IMR-90 (cell line): Measurements from ENCODE around the gene PAK1IP1. TPM values are rescaled to one million over a fixed set of nuclear protein-coding genes. Genes with fewer than 3 reads are reported as not detected.

Experiments
- ATAC-seq: fragments of 200-7000 bp; cut with Tn5 transposase; 2 replicates; pipeline ENCODE4 v1.9.1; 2020; ENCODE audit warnings: low read depth, mild to moderate bottlenecking, moderate library complexity
- BruUV-seq: library from RNA; stranded (reverse); fragments of 400-500 nt; replicated peaks from 2 replicates; lab custom pipeline; 2021; lab: Mats Ljungman, UMichigan
- CTCF ChIA-PET: fragments of 300-600 bp; formaldehyde crosslinking; extraction: SDS; loops from one replicate; lab custom pipeline; 2021; ENCODE audit warnings: antibody characterized with exemption; lab: Yijun Ruan, JAX
- POLR2A ChIA-PET: fragments of 300-600 bp; sonication (Branson Sonifier 250); formaldehyde crosslinking; loops from one replicate; lab custom pipeline; 2022; ENCODE audit warnings: antibody characterized with exemption; ENCODE audit not compliant: unreplicated experiment; lab: Charles Lee
- DNase-seq: peaks from one replicate; pipeline ENCODE4 v3.0.0; 2013
- H2AFZ ChIP-seq: replicated peaks from 2 replicates; pipeline ENCODE3; 2013; ENCODE audit warnings: low read length, mild to moderate bottlenecking; ENCODE audit not compliant: poor library complexity
- H2AK5ac ChIP-seq: 2 replicates; pipeline ENCODE4 v1.6.1; 2013; ENCODE audit warnings: low read depth, low read length, inconsistent platforms
- H2AK9ac ChIP-seq: replicated peaks from 2 replicates; pipeline ENCODE3; 2013; ENCODE audit warnings: mild to moderate bottlenecking, low read depth, low read length, moderate library complexity; ENCODE audit not compliant: poor library complexity
- H2BK120ac ChIP-seq: 2 replicates; pipeline ENCODE4 v1.6.1; 2013; ENCODE audit warnings: low read depth, low read length, inconsistent platforms
- H2BK15ac ChIP-seq: 3 replicates; pipeline ENCODE4 v1.6.1; 2013; ENCODE audit warnings: low read depth, low read length, inconsistent platforms
- H2BK20ac ChIP-seq: 2 replicates; pipeline ENCODE4 v1.6.1; 2013; ENCODE audit warnings: low read depth, mild to moderate bottlenecking, inconsistent platforms, low read length, moderate library complexity
- H2BK5ac ChIP-seq: 2 replicates; pipeline ENCODE4 v1.6.1; 2013; ENCODE audit warnings: mild to moderate bottlenecking, low read depth, low read length, inconsistent platforms; ENCODE audit not compliant: poor library complexity, severe bottlenecking
- H3K14ac ChIP-seq: replicated peaks from 2 replicates; pipeline ENCODE4 v1.6.1; 2013; ENCODE audit warnings: low read depth, low read length, inconsistent platforms
- H3K18ac ChIP-seq: 2 replicates; pipeline ENCODE4 v1.6.1; 2013; ENCODE audit warnings: low read depth, low read length, control low read depth
- H3K23ac ChIP-seq: 2 replicates; pipeline ENCODE4 v1.6.1; 2013; ENCODE audit warnings: low read depth, low read length, inconsistent platforms
- H3K27ac ChIP-seq: 2 replicates; pipeline ENCODE4 v1.5.1; 2013; ENCODE audit warnings: mild to moderate bottlenecking, control low read depth, low read length; ENCODE audit not compliant: insufficient read depth
- H3K27me3 ChIP-seq: 2 replicates; pipeline ENCODE4 v1.6.1; 2013; ENCODE audit warnings: low read length; ENCODE audit not compliant: control insufficient read depth, insufficient read depth
- H3K36me3 ChIP-seq: 2 replicates; pipeline ENCODE4 v1.6.1; 2013; ENCODE audit warnings: low read length, mixed read lengths; ENCODE audit not compliant: control insufficient read depth, insufficient read depth
- H3K4ac ChIP-seq: 2 replicates; pipeline ENCODE4 v1.6.1; 2013; ENCODE audit warnings: low read depth, low read length, inconsistent platforms
- H3K4me1 ChIP-seq: 2 replicates; pipeline ENCODE4 v1.6.1; 2013; ENCODE audit warnings: low read length, mixed read lengths; ENCODE audit not compliant: control insufficient read depth, insufficient read depth
- H3K4me2 ChIP-seq: 2 replicates; pipeline ENCODE4 v1.6.1; 2013; ENCODE audit warnings: low read depth, mild to moderate bottlenecking, control low read depth, low read length, moderate library complexity
- H3K4me3 ChIP-seq: 2 replicates; pipeline ENCODE4 v1.5.1; 2013; ENCODE audit warnings: low read depth, mild to moderate bottlenecking, control low read depth, low read length, moderate library complexity; ENCODE audit not compliant: insufficient read depth
- H3K56ac ChIP-seq: 2 replicates; pipeline ENCODE4 v1.6.1; 2013; ENCODE audit warnings: low read length, inconsistent platforms; ENCODE audit not compliant: insufficient read depth; ENCODE audit errors: extremely low read depth
- H3K79me1 ChIP-seq, 2 experiments: 2 replicates each; pipeline ENCODE4 v1.6.1; 2013; ENCODE audit warnings: low read length in 2 of 2, inconsistent platforms in 1 of 2, low read depth in 1 of 2
- H3K9ac ChIP-seq: 2 replicates; pipeline ENCODE4 v1.6.1; 2013; ENCODE audit warnings: low read depth, low read length, control low read depth
- H3K9me1 ChIP-seq: 2 replicates; pipeline ENCODE4 v1.6.1; 2013; ENCODE audit warnings: low read length, inconsistent platforms; ENCODE audit not compliant: insufficient read depth
- H3K9me3 ChIP-seq: 2 replicates; pipeline ENCODE4 v1.6.1; 2013; ENCODE audit warnings: low read length; ENCODE audit not compliant: control insufficient read depth, insufficient read depth
- H4K20me1 ChIP-seq: 2 replicates; pipeline ENCODE4 v1.6.1; 2013; ENCODE audit warnings: low read length, inconsistent platforms; ENCODE audit not compliant: insufficient read depth
- H4K5ac ChIP-seq: 2 replicates; pipeline ENCODE4 v1.6.1; 2013; ENCODE audit warnings: mild to moderate bottlenecking, low read depth, low read length, control low read depth
- H4K8ac ChIP-seq, 2 experiments: 2 replicates each; pipeline ENCODE4 v1.6.1; 2013; ENCODE audit warnings: low read depth in 2 of 2, low read length in 2 of 2, control low read depth in 1 of 2, inconsistent platforms in 1 of 2
- H4K91ac ChIP-seq: 2 replicates; pipeline ENCODE4 v1.6.1; 2013; ENCODE audit warnings: low read depth, low read length, inconsistent platforms; ENCODE audit not compliant: insufficient read depth
- MXI1 ChIP-seq: IDR thresholded peaks from 2 replicates; pipeline ENCODE4 v1.6.1; 2012; ENCODE audit warnings: low read depth, mild to moderate bottlenecking, low read length, moderate library complexity, borderline replicate concordance
- RAD21 ChIP-seq: IDR thresholded peaks from 2 replicates; pipeline ENCODE4 v1.6.1; 2012; ENCODE audit warnings: low read length, improper control_type of control experiment
- RCOR1 ChIP-seq: IDR thresholded peaks from 2 replicates; pipeline ENCODE4 v1.6.1; 2012; ENCODE audit warnings: mild to moderate bottlenecking, low read length, improper control_type of control experiment; ENCODE audit not compliant: insufficient replicate concordance
- WGBS, 2 experiments: methylation state at CpG; one replicate each; pipeline versions ENCODE4 v1.1.5 to v1.1.7; 2013; ENCODE audit warnings: missing lambda C conversion rate in 2 of 2; ENCODE audit not compliant: insufficient read length in 1 of 2; ENCODE audit errors: extremely low coverage in 2 of 2; 5-methylcytosine and 5-hydroxymethylcytosine counted together
- dilution Hi-C: fragments of 300-500 bp; cut with HindIII; formaldehyde crosslinking; loops from one replicate; pipeline ENCODE4 v1.14.3; 2018; ENCODE audit warnings: low sequenced_read_pairs; ENCODE audit not compliant: unreplicated experiment
- in situ Hi-C: fragments of 300-500 bp; cut with MboI; formaldehyde crosslinking; loops from 3 replicates; pipeline ENCODE4 v1.14.3; 2019; ENCODE audit warnings: low sequenced_read_pairs, inconsistent platforms, mixed read lengths
- intact Hi-C: fragments of 100-400 bp; cut with micrococcal nuclease; formaldehyde crosslinking; loops from 2 replicates; pipeline ENCODE4 v1.10.0; 2022
- polyA plus RNA-seq, 3 experiments: library from polyadenylated mRNA; depleted of rRNA; stranded (reverse); fragments of >200 nt; gene quantifications; 2 replicates each; pipeline ENCODE4 v1.2.3, GENCODE V29; 2012; ENCODE audit warnings: low replicate concordance in 1 of 3
- total RNA-seq: library from RNA; depleted of rRNA; stranded (reverse); fragments of >200 nt; gene quantifications from 2 replicates; pipeline ENCODE4 v1.2.3, GENCODE V29; 2012

Gene PAK1IP1
- total and polyA plus RNA-seq, 2 of the 4 experiments (the other 2 are of a cell fraction): 16.9 to 22.9 TPM

DNA sequence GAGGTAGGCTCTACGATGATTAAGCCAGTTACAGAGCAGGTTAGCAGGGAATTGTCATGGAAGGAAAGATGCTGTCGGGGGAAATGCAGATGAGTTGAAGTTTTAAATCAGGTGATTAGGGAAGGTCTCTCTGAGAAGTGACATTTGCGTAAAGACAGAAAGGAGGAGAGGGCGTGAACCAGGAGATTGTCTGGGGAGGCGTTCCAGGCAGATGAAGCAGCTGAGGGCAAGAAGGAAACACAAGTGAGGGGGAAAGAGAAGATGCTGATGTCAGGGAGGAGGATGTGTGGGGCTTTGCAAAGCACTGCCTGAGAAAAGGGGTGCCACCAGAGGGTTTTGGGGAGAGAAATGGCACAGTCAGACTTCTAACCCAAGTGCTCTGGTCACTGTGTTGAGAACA lies 50.3 kb downstream of the PAK1IP1 start:
- CTCF ChIA-PET: interaction anchor here (1.3 kb wide), 1 partner anchor 8 kb away, joined by 4 read pairs; no protein-coding TSS in a partner anchor
- TF ChIP-seq MXI1 (no peak), RCOR1 (no peak), RAD21 (no peak)
- BruUV-seq: no TSS peak
- intact Hi-C loops (no loop called here), dilution Hi-C loops (no loop called here), in situ Hi-C loops (loop anchor here (25.0 kb wide), 1 partner anchor 1258 kb away; no protein-coding TSS in a partner anchor)
- peaks cover 3% of the 10 kb centered on the region for H3K4me1 ChIP-seq
- ATAC-seq: no peak
- no peak overlapping the region for H2BK20ac ChIP-seq
- H3K9me3 ChIP-seq: no peaks in the 10 kb centered on the region
- 87% methylated on average over 3 of the region's 5 CpGs; no CpG with 5 or more reads in 1 of the 2 experiments for WGBS, 2 experiments
- no peaks in the 10 kb centered on the region for H4K20me1 ChIP-seq
- no peak overlapping the region for H2AFZ ChIP-seq
- no peak overlapping the region for H3K23ac ChIP-seq
- H2BK120ac ChIP-seq: no peak overlapping the region
- DNase-seq: no peak
- no peak overlapping the region for H2BK15ac ChIP-seq
- no peak overlapping the region for H4K5ac ChIP-seq
- no peak overlapping the region for H3K4me2 ChIP-seq
- no peak overlapping the region for H3K4ac ChIP-seq
- no peak overlapping the region for H3K18ac ChIP-seq
- H3K4me3 ChIP-seq: no peak overlapping the region
- no peak overlapping the region for H4K91ac ChIP-seq
- H2AK5ac ChIP-seq: no peak overlapping the region
- peaks cover 21 to 30% of the 10 kb centered on the region in 2 experiments for H3K79me1 ChIP-seq
- no peak overlapping the region for H4K8ac ChIP-seq
- POLR2A ChIA-PET: no interaction called here
- H3K9ac ChIP-seq: no peak overlapping the region
- no peak overlapping the region for H2AK9ac ChIP-seq
- no peak overlapping the region for H3K27ac ChIP-seq
- no peak overlapping the region for H2BK5ac ChIP-seq
- peaks cover 3% of the 10 kb centered on the region; the same call in 1 of the 2 replicates for H3K9me1 ChIP-seq
- H3K56ac ChIP-seq: no peak overlapping the region
- no peak overlapping the region for H3K14ac ChIP-seq
- H3K27me3 ChIP-seq: no peaks in the 10 kb centered on the region
- H3K36me3 ChIP-seq: peaks cover 11% of the 10 kb centered on the region
